Retina (tissue), 1 donor: ENCODE results near the gene ALKBH5.

ENCODE experiments used
- DNase-seq: peaks from one replicate; pipeline ENCODE4 v3.0.0-alpha.2; 2016

The ALKBH5 gene

DNA sequence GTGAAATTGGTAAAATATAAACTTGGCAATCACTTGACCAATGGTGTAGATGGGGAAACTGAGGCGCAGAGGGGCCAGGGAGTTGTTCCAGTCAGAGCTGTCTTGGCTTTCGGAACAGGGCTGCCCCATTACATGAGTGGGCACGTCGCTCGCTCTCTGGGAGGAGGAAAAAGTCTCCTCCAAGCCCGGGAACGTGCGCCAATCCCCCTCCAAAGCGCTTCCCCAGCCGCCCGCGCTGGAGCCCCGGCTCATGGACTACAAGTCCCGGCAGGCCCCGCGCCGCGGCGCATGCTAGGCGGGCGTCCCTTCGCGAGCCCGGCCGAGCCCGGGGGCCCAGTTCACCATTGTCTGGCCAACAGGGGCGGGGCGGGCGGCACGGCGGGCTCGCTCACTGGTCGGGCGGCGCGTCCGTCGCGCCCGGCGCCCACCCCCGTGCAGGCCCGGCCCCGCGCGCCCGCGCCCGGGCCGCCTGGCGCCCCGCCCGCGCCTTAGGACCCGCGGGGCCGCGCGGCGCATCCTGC lies 41.6 kb downstream of the ALKBH5 start, which contains the start of gene LLGL1:
Gene LLGL1 (plus strand): TSS at position 515 of the 521 bp plus-strand sequence. CDS start 48 bp downstream, outside the sequence.
- peak; percentile 93 for DNase-seq

DNA sequence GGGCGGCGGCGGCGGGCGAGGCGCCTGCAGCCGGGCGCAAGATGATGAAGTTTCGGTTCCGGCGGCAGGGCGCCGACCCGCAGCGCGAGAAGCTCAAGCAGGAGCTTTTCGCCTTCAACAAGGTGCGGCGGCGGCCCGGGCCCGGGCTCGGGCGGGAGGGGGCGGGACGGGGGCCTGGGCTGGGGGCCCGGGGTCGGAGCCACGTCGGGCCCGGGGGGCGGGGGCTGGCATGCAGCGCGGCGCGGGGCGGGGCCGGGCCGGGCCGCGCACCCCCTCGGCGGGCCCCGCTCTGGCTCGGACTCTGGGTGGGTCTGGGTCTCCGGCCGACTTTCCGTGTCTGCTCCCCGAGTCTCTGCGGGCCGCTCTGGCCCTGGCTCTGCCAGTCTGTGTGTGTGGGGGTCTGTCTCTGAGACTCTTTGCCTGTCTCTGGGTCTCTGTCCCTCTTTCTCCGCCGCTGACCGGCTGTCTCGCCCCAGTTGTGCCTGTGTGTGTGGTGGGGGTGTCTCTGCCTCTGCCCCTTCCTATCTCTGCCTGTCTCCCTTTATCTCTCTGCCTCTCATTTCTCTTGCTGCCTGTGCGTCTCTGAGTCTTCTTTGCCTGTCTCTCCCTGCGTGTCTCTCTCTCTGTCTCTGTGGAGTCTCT lies 42.1 kb downstream of the ALKBH5 start:
- DNase-seq: peak; percentile 53

- DNase-seq: no peak
Measured at GRCh38 chr17:18226284-18226945, 42.8 kb downstream of the ALKBH5 start.

DNA sequence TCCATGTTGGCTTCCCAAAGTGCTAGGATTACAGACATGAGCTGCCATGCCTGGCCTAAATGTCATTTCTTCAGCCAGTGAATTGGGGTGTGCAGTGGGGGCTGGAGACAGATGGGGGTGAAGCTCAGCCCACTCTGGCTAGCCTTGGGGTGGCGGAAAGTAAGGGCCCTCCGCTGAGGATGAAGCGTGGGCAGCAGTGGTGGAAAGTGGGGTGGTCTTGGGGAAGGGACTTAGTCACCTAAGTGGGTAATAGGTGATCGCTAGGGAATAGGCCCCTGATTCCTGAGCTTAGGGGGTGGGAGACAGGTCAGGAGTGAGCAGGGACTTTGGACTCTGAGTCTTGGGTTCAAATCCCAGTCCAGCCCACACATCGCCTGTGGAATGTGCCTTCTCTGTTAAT lies 44.0 kb downstream of the ALKBH5 start:
- no peak for DNase-seq

GRCh38 chr17:18228176-18228682 lies 44.6 kb downstream of the ALKBH5 start:
- no peak for DNase-seq

DNA sequence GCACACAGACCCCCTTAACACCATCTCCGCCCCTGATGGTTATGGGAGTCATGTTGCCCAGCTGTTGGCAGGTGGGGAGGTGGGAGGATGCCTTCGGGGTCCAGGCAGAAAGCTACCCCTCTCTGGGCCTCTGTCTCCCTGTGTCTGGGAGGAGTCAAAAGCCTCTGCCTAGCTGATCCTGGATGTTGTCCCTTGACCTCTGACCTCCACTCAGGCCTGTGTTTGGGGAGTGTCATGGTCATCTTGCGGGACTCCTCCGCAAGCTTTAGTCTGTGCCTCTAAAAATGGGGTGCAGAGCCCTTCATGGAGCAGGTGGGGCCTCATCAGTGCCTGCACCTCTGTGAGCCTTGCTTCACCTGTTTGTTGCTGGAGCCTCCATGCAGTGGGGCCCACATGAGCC lies 45.6 kb downstream of the ALKBH5 start:
- no peak for DNase-seq

DNA sequence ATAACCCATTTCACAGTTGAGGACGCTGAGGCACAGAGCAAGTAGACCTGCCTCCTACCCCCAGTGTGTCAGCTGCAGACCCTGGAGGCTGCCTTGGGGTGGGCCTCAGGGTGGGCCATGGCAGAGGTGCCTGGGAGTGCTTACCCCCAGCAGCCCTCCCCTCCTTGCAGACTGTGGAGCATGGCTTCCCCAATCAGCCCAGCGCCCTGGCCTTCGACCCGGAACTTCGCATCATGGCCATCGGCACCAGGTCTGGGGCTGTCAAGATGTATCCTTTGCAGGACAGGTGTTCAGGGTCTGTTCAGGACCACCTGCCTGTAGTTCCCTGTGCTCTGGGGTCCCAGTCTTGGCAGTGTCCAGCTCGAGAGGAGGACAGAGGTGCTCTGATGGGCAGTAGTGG lies 46.1 kb downstream of the ALKBH5 start:
- DNase-seq: peak; percentile 24

GRCh38 chr17:18230288-18231141 lies 46.9 kb downstream of the ALKBH5 start:
- DNase-seq: peak; percentile 44

- DNase-seq: peak; percentile 70
Measured at GRCh38 chr17:18231164-18231563, 47.5 kb downstream of the ALKBH5 start.

DNA sequence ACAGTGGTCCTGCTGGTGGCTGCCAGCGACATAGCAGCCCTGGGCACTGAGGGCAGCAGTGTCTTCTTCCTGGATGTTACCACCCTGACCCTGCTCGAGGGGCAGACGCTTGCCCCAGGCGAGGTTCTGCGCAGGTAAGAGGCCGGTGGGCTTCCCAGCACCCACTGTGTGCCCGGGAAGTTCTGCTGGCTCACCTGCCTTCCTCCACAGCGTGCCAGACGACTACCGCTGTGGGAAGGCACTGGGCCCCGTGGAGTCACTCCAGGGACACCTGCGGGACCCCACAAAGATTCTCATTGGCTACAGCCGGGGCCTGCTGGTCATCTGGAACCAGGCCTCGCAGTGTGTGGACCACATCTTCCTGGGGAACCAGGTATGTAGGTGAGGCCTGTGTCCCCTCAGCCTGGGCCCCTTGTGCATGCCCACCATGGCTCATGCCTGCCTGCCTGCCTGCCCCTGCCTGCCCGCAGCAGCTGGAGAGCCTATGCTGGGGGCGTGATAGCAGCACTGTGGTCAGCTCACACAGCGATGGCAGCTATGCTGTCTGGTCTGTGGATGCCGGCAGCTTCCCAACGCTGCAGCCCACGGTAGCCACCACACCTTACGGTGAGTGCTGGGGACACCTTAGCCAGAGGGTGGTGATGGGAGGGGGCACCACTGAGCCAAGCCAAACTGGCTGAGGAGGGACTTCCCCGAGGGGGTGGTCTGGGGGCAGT lies 50.3 kb downstream of the ALKBH5 start:
- no peak for DNase-seq

DNA sequence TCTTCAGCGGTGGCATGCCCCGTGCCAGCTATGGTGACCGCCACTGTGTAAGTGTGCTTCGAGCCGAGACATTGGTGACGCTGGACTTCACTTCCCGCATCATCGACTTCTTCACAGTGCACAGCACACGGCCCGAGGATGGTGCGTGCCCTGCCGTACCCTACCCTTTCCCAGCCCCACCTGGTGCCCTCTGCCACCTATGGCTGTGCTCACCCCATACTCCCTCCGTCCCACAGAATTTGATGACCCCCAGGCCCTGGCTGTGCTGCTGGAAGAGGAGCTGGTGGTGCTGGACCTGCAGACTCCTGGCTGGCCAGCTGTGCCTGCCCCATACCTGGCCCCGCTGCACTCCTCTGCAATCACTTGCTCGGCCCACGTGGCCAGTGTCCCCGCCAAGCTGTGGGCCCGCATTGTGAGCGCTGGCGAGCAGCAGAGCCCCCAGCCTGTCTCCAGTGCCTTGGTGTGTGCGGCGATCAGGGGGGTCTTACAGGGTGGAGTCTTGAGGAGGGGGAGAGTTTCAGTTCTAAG lies 51.3 kb downstream of the ALKBH5 start:
- DNase-seq: no peak

- DNase-seq: no peak
Measured at GRCh38 chr17:18235743-18236256, 52.2 kb downstream of the ALKBH5 start.

DNA sequence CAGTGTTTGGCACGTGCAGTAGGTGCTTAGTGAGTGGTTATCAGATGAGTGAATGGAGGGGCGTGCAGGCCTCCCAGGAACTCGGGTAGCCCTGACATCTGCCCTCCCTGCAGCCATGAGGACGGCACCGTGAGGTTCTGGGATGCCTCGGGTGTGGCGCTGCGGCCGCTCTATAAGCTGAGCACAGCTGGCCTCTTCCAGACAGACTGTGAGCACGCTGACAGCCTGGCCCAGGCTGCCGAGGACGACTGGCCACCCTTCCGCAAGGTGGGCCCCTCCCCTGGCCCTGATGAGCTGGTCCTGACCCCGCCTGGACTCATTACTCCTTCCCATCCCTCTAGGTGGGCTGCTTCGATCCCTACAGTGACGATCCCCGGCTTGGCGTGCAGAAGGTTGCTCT lies 52.9 kb downstream of the ALKBH5 start:
- no peak for DNase-seq

GRCh38 chr17:18237461-18237860 lies 53.8 kb downstream of the ALKBH5 start:
- no peak for DNase-seq

DNA sequence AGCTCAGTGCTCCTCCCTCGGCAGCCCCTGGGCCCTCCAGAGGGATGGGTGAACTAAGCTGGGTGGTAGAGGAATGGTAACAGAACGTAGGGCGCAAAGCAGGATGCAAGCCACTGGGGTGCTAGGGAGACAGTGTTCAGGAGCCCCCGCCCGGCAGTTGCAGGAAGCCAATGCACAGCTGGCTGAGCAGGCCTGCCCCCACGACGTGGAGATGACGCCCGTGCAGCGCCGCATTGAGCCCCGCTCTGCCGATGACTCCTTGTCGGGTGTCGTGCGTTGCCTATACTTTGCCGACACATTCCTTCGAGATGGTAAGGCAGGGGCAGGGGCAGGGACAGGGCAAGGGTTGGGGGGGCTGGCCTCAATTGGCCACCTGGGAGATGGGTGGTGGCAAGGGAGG lies 54.7 kb downstream of the ALKBH5 start:
- DNase-seq: no peak

DNA sequence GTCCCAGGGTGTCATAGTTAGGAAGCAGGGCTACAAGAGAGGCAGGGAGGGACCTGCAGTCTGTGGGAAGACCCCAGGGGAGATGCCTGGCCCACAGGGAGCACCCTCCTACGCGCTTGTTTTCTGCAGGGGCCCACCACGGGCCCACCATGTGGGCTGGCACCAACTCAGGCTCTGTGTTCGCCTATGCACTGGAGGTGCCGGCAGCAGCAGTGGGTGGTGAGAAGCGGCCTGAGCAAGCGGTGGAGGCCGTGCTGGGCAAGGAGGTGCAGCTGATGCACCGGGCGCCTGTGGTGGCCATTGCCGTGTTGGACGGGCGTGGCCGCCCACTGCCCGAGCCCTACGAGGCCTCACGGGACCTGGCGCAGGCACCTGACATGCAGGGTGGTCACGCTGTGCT lies 56.8 kb downstream of the ALKBH5 start:
- DNase-seq: no peak

DNA sequence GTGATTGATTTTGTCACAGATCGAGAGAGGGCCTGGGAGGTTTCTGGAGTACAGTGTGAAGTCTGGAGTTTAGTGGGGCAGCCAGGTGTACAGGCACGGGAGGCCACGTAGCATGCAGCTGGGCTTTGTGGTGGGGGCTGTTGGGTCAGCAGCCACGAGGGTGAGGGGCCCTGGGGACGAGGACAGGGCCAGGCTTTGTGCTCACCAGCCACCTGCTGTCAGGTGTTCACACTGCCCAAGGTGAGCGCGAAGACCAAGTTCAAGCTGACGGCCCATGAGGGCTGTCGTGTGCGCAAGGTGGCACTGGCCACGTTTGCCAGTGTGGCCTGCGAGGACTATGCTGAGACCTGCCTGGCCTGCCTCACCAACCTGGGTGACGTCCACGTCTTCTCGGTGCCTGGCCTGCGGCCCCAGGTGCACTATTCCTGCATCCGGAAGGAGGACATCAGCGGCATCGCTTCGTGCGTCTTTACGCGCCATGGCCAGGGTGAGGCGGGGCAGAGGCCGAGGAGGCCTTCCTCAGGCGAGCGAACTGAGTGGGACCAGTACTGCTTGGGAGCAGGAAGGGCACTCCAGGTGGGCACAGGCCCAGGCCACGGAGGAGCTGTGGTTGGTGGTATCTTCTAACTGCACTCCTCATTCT lies 57.7 kb downstream of the ALKBH5 start:
- no peak for DNase-seq

DNA sequence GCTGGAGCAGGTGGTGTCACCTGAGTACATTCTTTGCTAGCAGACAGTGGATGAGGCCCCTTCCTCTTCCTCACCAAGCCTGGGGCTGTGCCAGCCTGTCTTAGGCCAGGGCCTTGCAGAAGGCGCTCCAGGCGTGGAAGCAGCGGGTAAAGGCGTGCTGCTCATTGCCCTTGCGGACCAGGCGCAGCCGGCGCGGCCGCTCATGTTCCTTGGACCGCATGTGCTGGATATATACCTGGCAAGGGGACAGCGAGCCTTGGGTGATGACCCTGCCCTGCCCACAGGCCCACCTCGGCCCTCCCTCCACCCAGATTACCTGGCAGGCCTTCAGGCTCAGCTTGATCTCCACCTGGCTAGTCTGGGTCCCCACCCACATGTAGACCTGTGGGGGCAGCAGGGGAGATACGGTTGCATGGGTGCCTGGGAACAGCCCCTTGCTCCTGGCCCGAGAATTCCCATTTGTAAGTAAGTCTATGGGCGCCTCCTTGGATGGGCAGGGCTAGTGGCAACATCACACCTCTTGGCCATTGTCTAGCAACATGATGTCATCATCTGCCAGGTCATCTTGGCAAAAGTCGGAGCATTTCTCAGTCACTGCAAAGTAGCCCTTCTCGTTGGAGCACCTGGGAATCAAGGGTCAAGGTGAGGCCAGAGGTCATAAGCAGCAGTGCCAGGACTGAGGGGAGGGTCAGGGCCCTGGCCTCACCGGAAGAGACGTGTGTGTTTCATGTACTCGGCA lies 61.6 kb downstream of the ALKBH5 start:
- DNase-seq: no peak

- DNase-seq: no peak
Measured at GRCh38 chr17:18246109-18246725, 62.6 kb downstream of the ALKBH5 start.

GRCh38 chr17:18246880-18247612 lies 63.4 kb downstream of the ALKBH5 start:
- peak; percentile 51 for DNase-seq
